Type B pancreatic cell (in vitro differentiated cells): ENCODE measurements around the gene COX19. TPM values are rescaled to one million over a fixed set of nuclear protein-coding genes. Genes with fewer than 3 reads are reported as not detected.

ENCODE experiments used
- DNase-seq: peaks from one replicate; pipeline ENCODE4 v3.0.0; 2021; ENCODE audit warnings: mixed read lengths; ENCODE audit not compliant: unreplicated experiment; ENCODE audit errors: extremely low spot score
- H3K27ac Mint-ChIP-seq: 2 replicates; pipeline ENCODE4 v1.8.0; 2021; ENCODE audit warnings: mild to moderate bottlenecking, mixed read lengths
- H3K27me3 Mint-ChIP-seq: 2 replicates; pipeline ENCODE4 v1.8.0; 2021; ENCODE audit warnings: mixed read lengths
- H3K36me3 Mint-ChIP-seq: 2 replicates; pipeline ENCODE4 v1.8.0; 2021; ENCODE audit warnings: mixed read lengths
- H3K4me1 Mint-ChIP-seq: one replicate; pipeline ENCODE4 v1.8.0; 2021; ENCODE audit warnings: mixed read lengths; ENCODE audit not compliant: unreplicated experiment
- H3K4me3 Mint-ChIP-seq: 2 replicates; pipeline ENCODE4 v1.8.0; 2021; ENCODE audit warnings: mild to moderate bottlenecking, mixed read lengths
- H3K9me3 Mint-ChIP-seq: 2 replicates; pipeline ENCODE4 v1.8.0; 2021; ENCODE audit warnings: mixed read lengths
- CTCF ChIP-seq: fragments of 200-600 bp; sonication (generic); conservative IDR thresholded peaks from 2 replicates; pipeline ENCODE4 v1.5.0; 2021; ENCODE audit warnings: antibody characterized with exemption, mild to moderate bottlenecking
- total RNA-seq: library from RNA; stranded (reverse); gene quantifications from 2 replicates; pipeline ENCODE4 v1.2.1, GENCODE V29; 2021; ENCODE audit warnings: low replicate concordance

Gene COX19
- total RNA-seq, 1 donor from 2014 or later, result 15.4 TPM

GRCh38 chr7:978416-979091, 3.2 kb upstream of the COX19 start:
- Mint-ChIP-seq H3K4me3 (no peak overlapping the region), H3K4me1 (peaks cover 15% of the 10 kb centered on the region), H3K27me3 (no peaks in the 10 kb centered on the region), H3K36me3 (no peaks in the 10 kb centered on the region), H3K9me3 (no peaks in the 10 kb centered on the region), H3K27ac (peak overlapping the region; percentile 84)
- DNase-seq, result no peak
- TF ChIP-seq CTCF, result no peak

GRCh38 chr7:978049-978346, 2.6 kb upstream of the COX19 start:
- Mint-ChIP-seq H3K27me3 (no peaks in the 10 kb centered on the region), H3K4me3 (peak overlapping the region; percentile 80), H3K4me1 (peaks cover 15% of the 10 kb centered on the region), H3K36me3 (no peaks in the 10 kb centered on the region), H3K9me3 (no peaks in the 10 kb centered on the region), H3K27ac (peak overlapping the region; percentile 84)
- no peak for TF ChIP-seq CTCF
- no peak for DNase-seq

- Mint-ChIP-seq H3K36me3 (no peaks in the 10 kb centered on the region), H3K27ac (peak overlapping the region; percentile 84), H3K4me3 (peak overlapping the region; percentile 80), H3K27me3 (no peaks in the 10 kb centered on the region), H3K9me3 (no peaks in the 10 kb centered on the region), H3K4me1 (peaks cover 15% of the 10 kb centered on the region)
- no peak for TF ChIP-seq CTCF
- DNase-seq, result no peak
Observed at GRCh38 chr7:977326-978048, 2.1 kb upstream of the COX19 start.

- H3K27me3 Mint-ChIP-seq, result no peaks in the 10 kb centered on the region
- H3K9me3 Mint-ChIP-seq, result no peaks in the 10 kb centered on the region
- DNase-seq, result no peak
- H3K27ac Mint-ChIP-seq, result peak overlapping the region; percentile 84
- TF ChIP-seq CTCF, result no peak
- H3K36me3 Mint-ChIP-seq, result no peaks in the 10 kb centered on the region
- H3K4me3 Mint-ChIP-seq, result peak overlapping the region; percentile 80
- peaks cover 15% of the 10 kb centered on the region for H3K4me1 Mint-ChIP-seq
Observed at GRCh38 chr7:976901-977325, 1.6 kb upstream of the COX19 start.

GRCh38 chr7:975702-976473, 539 bp upstream of the COX19 start:
- Mint-ChIP-seq H3K36me3 (no peaks in the 10 kb centered on the region), H3K4me3 (peak overlapping the region; percentile 83), H3K4me1 (peaks cover 18% of the 10 kb centered on the region), H3K9me3 (no peaks in the 10 kb centered on the region), H3K27me3 (no peaks in the 10 kb centered on the region), H3K27ac (no peak overlapping the region)
- no peak for DNase-seq
- TF ChIP-seq CTCF, result no peak
